SKM-1 treated with dmso at 0.1 percent for 144 hours (cell line): Measurements from ENCODE around the gene ANKRD31.
"Not testable (repeated sequence)": the region's sequence is repeated elsewhere in the genome, so short reads cannot be mapped to it uniquely, and the experiment has no call there.

Experiments used
- DNase-seq: peaks from one replicate; lab custom pipeline; 2025; ENCODE audit not compliant: unreplicated experiment; lab: John Stamatoyannopoulos, UW

ANKRD31 gene

GRCh38 chr5:75161508-75161907 lies 75.2 kb downstream of the ANKRD31 start:
- DNase-seq, result not testable (repeated sequence)

- DNase-seq, result no peak
These were observed 80.1 kb downstream of the ANKRD31 start for GRCh38 chr5:75156585-75156984.

- no peak for DNase-seq
These were observed 83.8 kb downstream of the ANKRD31 start for GRCh38 chr5:75152860-75153259.

DNA sequence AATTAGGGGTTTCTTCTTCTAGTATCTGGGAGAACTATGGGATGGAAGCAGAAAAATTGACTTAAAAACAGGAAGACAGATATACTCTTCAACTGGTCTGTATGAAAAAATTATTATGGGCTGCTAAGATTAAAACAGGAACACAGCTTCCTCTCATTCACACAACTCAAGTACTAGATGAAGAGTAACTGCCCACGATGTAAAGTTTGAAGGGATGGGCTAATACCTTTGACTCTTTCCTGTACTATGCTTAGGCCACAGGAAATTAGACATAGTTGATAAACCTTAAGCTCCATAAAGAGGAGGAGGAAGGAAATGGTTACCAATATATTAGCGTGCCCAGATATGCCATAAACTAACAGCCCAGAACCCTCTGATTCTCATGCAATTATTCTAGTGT lies 88.6 kb downstream of the ANKRD31 start:
- DNase-seq, result no peak

- DNase-seq, result no peak
These were observed 94.0 kb downstream of the ANKRD31 start for GRCh38 chr5:75142566-75143136.

- DNase-seq, result no peak
These were observed 96.4 kb downstream of the ANKRD31 start for GRCh38 chr5:75140277-75140676.

- DNase-seq, result no peak
These were observed 98.0 kb downstream of the ANKRD31 start for GRCh38 chr5:75138689-75139088.

GRCh38 chr5:75130818-75131349 lies 105.8 kb downstream of the ANKRD31 start:
- no peak for DNase-seq

GRCh38 chr5:75116856-75117255 lies 119.8 kb downstream of the ANKRD31 start:
- DNase-seq, result no peak

GRCh38 chr5:75114311-75114710 lies 122.4 kb downstream of the ANKRD31 start:
- DNase-seq, result not testable (repeated sequence)

- DNase-seq, result no peak
These were observed 123.1 kb downstream of the ANKRD31 start for GRCh38 chr5:75113354-75114113.

DNA sequence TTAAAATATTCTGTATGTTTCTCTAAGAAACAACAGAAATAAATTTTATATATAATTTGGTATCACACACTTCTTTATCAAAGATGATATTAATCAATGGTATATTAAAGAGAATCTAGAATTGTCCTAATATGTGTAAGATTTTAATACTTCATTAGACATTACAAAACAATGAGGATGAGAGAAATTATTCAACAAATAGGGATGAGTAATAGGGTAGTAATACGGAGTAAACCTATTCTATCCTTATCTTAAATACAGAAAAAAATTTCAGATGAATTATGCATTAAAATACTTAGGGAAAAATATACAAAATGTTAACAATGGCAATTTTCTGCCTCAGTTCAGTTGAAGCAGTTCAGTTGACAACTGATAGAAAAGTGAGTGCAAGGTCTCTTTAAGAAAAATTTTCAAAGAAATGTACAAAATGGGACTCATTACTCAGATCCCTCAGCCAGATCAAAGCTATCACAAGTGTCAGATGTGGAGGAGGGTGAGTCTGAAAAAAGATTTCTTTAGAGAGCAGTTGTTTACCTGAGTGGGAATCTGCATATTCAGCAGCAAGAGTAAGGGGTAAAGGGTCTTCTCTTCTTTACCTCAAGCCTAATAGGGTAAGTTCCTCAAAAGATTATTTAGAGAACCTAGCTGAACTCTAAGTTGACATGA lies 127.6 kb downstream of the ANKRD31 start:
- no peak for DNase-seq

GRCh38 chr5:75108515-75108914 lies 128.2 kb downstream of the ANKRD31 start:
- DNase-seq, result no peak

DNA sequence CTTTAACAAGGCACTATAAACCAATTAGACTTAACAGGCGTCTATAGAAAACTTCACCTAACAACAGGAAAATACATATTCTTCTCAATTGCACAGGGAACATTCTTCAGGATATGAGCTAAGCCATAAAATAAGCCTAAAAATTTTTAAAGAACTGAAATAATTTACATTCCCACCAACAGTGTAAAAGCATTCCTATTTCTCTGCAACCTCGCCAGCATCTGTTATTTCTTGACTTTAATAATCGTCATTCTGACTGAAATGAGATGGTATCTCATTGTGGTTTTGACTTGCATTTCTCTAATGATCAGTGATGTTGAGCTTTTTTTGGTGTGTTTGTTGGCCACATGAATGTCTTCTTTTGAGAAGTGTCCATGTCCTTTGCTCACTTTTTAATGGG lies 140.7 kb downstream of the ANKRD31 start:
- not testable (repeated sequence) for DNase-seq

DNA sequence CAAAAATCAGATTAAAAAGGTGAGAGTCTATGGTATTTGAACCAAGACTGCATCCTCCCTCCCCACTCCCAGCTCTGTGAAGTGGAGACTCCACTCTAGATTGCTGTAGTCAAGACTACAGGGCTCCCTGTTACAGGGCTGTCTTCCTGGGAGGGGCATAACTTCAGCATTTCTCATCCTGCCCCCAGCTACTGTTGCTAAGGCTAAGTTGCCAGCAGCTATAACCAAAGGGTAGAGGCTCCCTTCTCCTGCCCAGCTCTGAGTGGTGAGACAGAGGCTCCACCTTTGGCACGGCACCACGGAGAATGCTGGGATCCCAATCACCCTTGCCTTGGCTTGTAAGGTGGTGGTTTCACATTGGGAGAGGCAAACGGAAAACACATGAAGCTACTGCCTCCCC lies 145.1 kb downstream of the ANKRD31 start:
- DNase-seq, result no peak

GRCh38 chr5:75089662-75090061 lies 147.0 kb downstream of the ANKRD31 start:
- no peak for DNase-seq

- no peak for DNase-seq
These were observed 147.5 kb downstream of the ANKRD31 start for GRCh38 chr5:75089137-75089536.

DNA sequence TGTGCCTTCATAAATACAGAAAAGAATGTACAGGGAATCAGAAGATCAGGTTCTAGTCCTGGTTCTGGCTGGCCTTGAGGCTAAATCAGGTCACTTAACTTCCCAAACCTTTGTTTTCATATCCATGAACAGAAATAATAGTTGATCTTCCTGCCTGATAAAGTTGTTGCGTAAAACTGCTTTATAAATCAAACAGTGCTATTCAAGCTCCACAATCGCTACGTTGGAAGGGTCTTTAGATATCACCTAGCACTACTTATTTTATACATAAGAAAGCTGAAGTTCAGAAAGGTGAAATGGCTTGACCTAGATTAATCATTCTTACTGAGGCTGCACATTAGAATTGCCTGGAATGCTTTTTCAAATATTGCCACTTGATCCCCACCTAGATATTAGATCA lies 148.0 kb downstream of the ANKRD31 start:
- no peak for DNase-seq

GRCh38 chr5:75081510-75081909 lies 155.2 kb downstream of the ANKRD31 start:
- no peak for DNase-seq

GRCh38 chr5:75079346-75079745 lies 157.3 kb downstream of the ANKRD31 start:
- not testable (repeated sequence) for DNase-seq

GRCh38 chr5:75078027-75078426 lies 158.7 kb downstream of the ANKRD31 start:
- DNase-seq, result no peak

GRCh38 chr5:75072061-75072460 lies 164.6 kb downstream of the ANKRD31 start:
- DNase-seq, result no peak
